NCI-H345 (cell line): ENCODE data around the gene TBC1D22A.
"Not testable (repeated sequence)": the region's sequence is repeated elsewhere in the genome, so short reads cannot be mapped to it uniquely, and the experiment has no call there.

Experiments used
- DNase-seq: peaks from one replicate; lab custom pipeline; 2025; lab: John Stamatoyannopoulos, UW

TBC1D22A gene

GRCh38 chr22:46972901-46973831 is 210.7 kb downstream of the TBC1D22A start:
- DNase-seq: no peak

GRCh38 chr22:46974077-46974476 is 211.6 kb downstream of the TBC1D22A start:
- DNase-seq: no peak

GRCh38 chr22:46974631-46975585 is 212.5 kb downstream of the TBC1D22A start:
- DNase-seq: no peak

- no peak for DNase-seq
These were observed 213.7 kb downstream of the TBC1D22A start for GRCh38 chr22:46976143-46976542.

- DNase-seq: no peak
These were observed 214.1 kb downstream of the TBC1D22A start for GRCh38 chr22:46976598-46976997.

GRCh38 chr22:46977656-46978343 is 215.3 kb downstream of the TBC1D22A start:
- no peak for DNase-seq

- not testable (repeated sequence) for DNase-seq
These were observed 216.2 kb downstream of the TBC1D22A start for GRCh38 chr22:46978668-46979067.

GRCh38 chr22:46979506-46979905 is 217.1 kb downstream of the TBC1D22A start:
- DNase-seq: no peak

- DNase-seq: no peak
These were observed 217.9 kb downstream of the TBC1D22A start for GRCh38 chr22:46980392-46980791.

GRCh38 chr22:46982635-46983034 is 220.2 kb downstream of the TBC1D22A start:
- no peak for DNase-seq

GRCh38 chr22:46983046-46983445 is 220.6 kb downstream of the TBC1D22A start:
- no peak for DNase-seq

GRCh38 chr22:46984751-46985506 is 222.5 kb downstream of the TBC1D22A start:
- peak; percentile 24 for DNase-seq

- DNase-seq: no peak
These were observed 223.0 kb downstream of the TBC1D22A start for GRCh38 chr22:46985507-46985882.

- no peak for DNase-seq
These were observed 224.3 kb downstream of the TBC1D22A start for GRCh38 chr22:46986788-46987187.

GRCh38 chr22:46990937-46991550 is 228.6 kb downstream of the TBC1D22A start:
- DNase-seq: no peak

GRCh38 chr22:46991666-46992065 is 229.2 kb downstream of the TBC1D22A start:
- no peak for DNase-seq

- no peak for DNase-seq
These were observed 229.8 kb downstream of the TBC1D22A start for GRCh38 chr22:46992121-46992731.

GRCh38 chr22:46993633-46994032 is 231.2 kb downstream of the TBC1D22A start:
- no peak for DNase-seq

GRCh38 chr22:46994265-46994664 is 231.8 kb downstream of the TBC1D22A start:
- no peak for DNase-seq

- no peak for DNase-seq
These were observed 232.5 kb downstream of the TBC1D22A start for GRCh38 chr22:46994983-46995382.
